Measurements from ENCODE around the gene NR1D2.

Gene NR1D2

GRCh38 chr3:23926736-23927135 is 18.4 kb upstream of the NR1D2 start:
- H3K9me3 ChIP-seq (ENCODE audit: control insufficient read depth, low read length): no peaks in the 10 kb centered on the region
- H3K36me3 ChIP-seq (ENCODE audit: control insufficient read depth, insufficient read depth, low read length): peaks cover 3% of the 10 kb centered on the region
- H3K27me3 ChIP-seq (replicated peaks; ENCODE audit: control insufficient read depth, insufficient read depth, low read length, poor library complexity, severe bottlenecking): no peaks in the 10 kb centered on the region
- no peaks in the 10 kb centered on the region for H3K4me1 ChIP-seq (ENCODE audit: control insufficient read depth, insufficient read depth, low read length, poor library complexity, severe bottlenecking)
- DNase-seq: no peak
- H3K4me3 ChIP-seq (ENCODE audit: insufficient read depth, low read depth, low read length, poor library complexity, severe bottlenecking): no peak overlapping the region
- H3K27ac ChIP-seq (ENCODE audit: insufficient read depth, low read length, poor library complexity, severe bottlenecking): no peak overlapping the region

- H3K27me3 ChIP-seq (replicated peaks; ENCODE audit: control insufficient read depth, insufficient read depth, low read length, poor library complexity, severe bottlenecking): no peaks in the 10 kb centered on the region
- H3K36me3 ChIP-seq (ENCODE audit: control insufficient read depth, insufficient read depth, low read length): peaks cover 3% of the 10 kb centered on the region
- no peak overlapping the region for H3K27ac ChIP-seq (ENCODE audit: insufficient read depth, low read length, poor library complexity, severe bottlenecking)
- no peak for DNase-seq
- no peaks in the 10 kb centered on the region for H3K4me1 ChIP-seq (ENCODE audit: control insufficient read depth, insufficient read depth, low read length, poor library complexity, severe bottlenecking)
- H3K9me3 ChIP-seq (ENCODE audit: control insufficient read depth, low read length): no peaks in the 10 kb centered on the region
- no peak overlapping the region for H3K4me3 ChIP-seq (ENCODE audit: insufficient read depth, low read depth, low read length, poor library complexity, severe bottlenecking)
Measured at GRCh38 chr3:23928524-23928923, 16.6 kb upstream of the NR1D2 start.

- H3K27ac ChIP-seq (ENCODE audit: insufficient read depth, low read length, poor library complexity, severe bottlenecking): no peak overlapping the region
- H3K4me1 ChIP-seq (ENCODE audit: control insufficient read depth, insufficient read depth, low read length, poor library complexity, severe bottlenecking): no peaks in the 10 kb centered on the region
- DNase-seq: no peak
- H3K9me3 ChIP-seq (ENCODE audit: control insufficient read depth, low read length): no peaks in the 10 kb centered on the region
- H3K27me3 ChIP-seq (replicated peaks; ENCODE audit: control insufficient read depth, insufficient read depth, low read length, poor library complexity, severe bottlenecking): no peaks in the 10 kb centered on the region
- H3K36me3 ChIP-seq (ENCODE audit: control insufficient read depth, insufficient read depth, low read length): no peaks in the 10 kb centered on the region
- H3K4me3 ChIP-seq (ENCODE audit: insufficient read depth, low read depth, low read length, poor library complexity, severe bottlenecking): no peak overlapping the region
Measured at GRCh38 chr3:23931597-23931996, 13.5 kb upstream of the NR1D2 start.

- Histone ChIP-seq H3K27ac (ENCODE audit: insufficient read depth, low read length, poor library complexity, severe bottlenecking) (no peak overlapping the region), H3K27me3 (replicated peaks; ENCODE audit: control insufficient read depth, insufficient read depth, low read length, poor library complexity, severe bottlenecking) (no peaks in the 10 kb centered on the region), H3K4me1 (ENCODE audit: control insufficient read depth, insufficient read depth, low read length, poor library complexity, severe bottlenecking) (no peaks in the 10 kb centered on the region), H3K4me3 (ENCODE audit: insufficient read depth, low read depth, low read length, poor library complexity, severe bottlenecking) (no peak overlapping the region), H3K36me3 (ENCODE audit: control insufficient read depth, insufficient read depth, low read length) (no peaks in the 10 kb centered on the region), H3K9me3 (ENCODE audit: control insufficient read depth, low read length) (no peaks in the 10 kb centered on the region)
- no peak for DNase-seq
Measured at GRCh38 chr3:23932571-23932970, 12.5 kb upstream of the NR1D2 start.

- H3K36me3 ChIP-seq (ENCODE audit: control insufficient read depth, insufficient read depth, low read length): no peaks in the 10 kb centered on the region
- no peak overlapping the region for H3K27ac ChIP-seq (ENCODE audit: insufficient read depth, low read length, poor library complexity, severe bottlenecking)
- H3K4me3 ChIP-seq (ENCODE audit: insufficient read depth, low read depth, low read length, poor library complexity, severe bottlenecking): no peak overlapping the region
- H3K27me3 ChIP-seq (replicated peaks; ENCODE audit: control insufficient read depth, insufficient read depth, low read length, poor library complexity, severe bottlenecking): no peaks in the 10 kb centered on the region
- DNase-seq: no peak
- H3K9me3 ChIP-seq (ENCODE audit: control insufficient read depth, low read length): no peaks in the 10 kb centered on the region
- H3K4me1 ChIP-seq (ENCODE audit: control insufficient read depth, insufficient read depth, low read length, poor library complexity, severe bottlenecking): no peaks in the 10 kb centered on the region
Measured at GRCh38 chr3:23934253-23934652, 10.8 kb upstream of the NR1D2 start.

GRCh38 chr3:23937296-23937695 is 7.8 kb upstream of the NR1D2 start:
- H3K27me3 ChIP-seq (replicated peaks; ENCODE audit: control insufficient read depth, insufficient read depth, low read length, poor library complexity, severe bottlenecking): no peaks in the 10 kb centered on the region
- H3K4me3 ChIP-seq (ENCODE audit: insufficient read depth, low read depth, low read length, poor library complexity, severe bottlenecking): no peak overlapping the region
- H3K36me3 ChIP-seq (ENCODE audit: control insufficient read depth, insufficient read depth, low read length): no peaks in the 10 kb centered on the region
- no peaks in the 10 kb centered on the region for H3K4me1 ChIP-seq (ENCODE audit: control insufficient read depth, insufficient read depth, low read length, poor library complexity, severe bottlenecking)
- H3K9me3 ChIP-seq (ENCODE audit: control insufficient read depth, low read length): no peaks in the 10 kb centered on the region
- no peak overlapping the region for H3K27ac ChIP-seq (ENCODE audit: insufficient read depth, low read length, poor library complexity, severe bottlenecking)
- DNase-seq: no peak

GRCh38 chr3:23938688-23939087 is 6.4 kb upstream of the NR1D2 start:
- H3K27ac ChIP-seq (ENCODE audit: insufficient read depth, low read length, poor library complexity, severe bottlenecking): no peak overlapping the region
- no peaks in the 10 kb centered on the region for H3K36me3 ChIP-seq (ENCODE audit: control insufficient read depth, insufficient read depth, low read length)
- no peak for DNase-seq
- H3K9me3 ChIP-seq (ENCODE audit: control insufficient read depth, low read length): no peaks in the 10 kb centered on the region
- H3K4me3 ChIP-seq (ENCODE audit: insufficient read depth, low read depth, low read length, poor library complexity, severe bottlenecking): no peak overlapping the region
- no peaks in the 10 kb centered on the region for H3K4me1 ChIP-seq (ENCODE audit: control insufficient read depth, insufficient read depth, low read length, poor library complexity, severe bottlenecking)
- H3K27me3 ChIP-seq (replicated peaks; ENCODE audit: control insufficient read depth, insufficient read depth, low read length, poor library complexity, severe bottlenecking): no peaks in the 10 kb centered on the region

GRCh38 chr3:23940775-23941174 is 4.3 kb upstream of the NR1D2 start:
- DNase-seq: no peak
- no peak overlapping the region for H3K27ac ChIP-seq (ENCODE audit: insufficient read depth, low read length, poor library complexity, severe bottlenecking)

GRCh38 chr3:23941440-23941839 is 3.6 kb upstream of the NR1D2 start:
- H3K9me3 ChIP-seq (ENCODE audit: control insufficient read depth, low read length): no peaks in the 10 kb centered on the region
- H3K27ac ChIP-seq (ENCODE audit: insufficient read depth, low read length, poor library complexity, severe bottlenecking): no peak overlapping the region
- H3K4me3 ChIP-seq (ENCODE audit: insufficient read depth, low read depth, low read length, poor library complexity, severe bottlenecking): no peak overlapping the region
- no peak for DNase-seq
- no peaks in the 10 kb centered on the region for H3K27me3 ChIP-seq (replicated peaks; ENCODE audit: control insufficient read depth, insufficient read depth, low read length, poor library complexity, severe bottlenecking)
- peaks cover 8% of the 10 kb centered on the region for H3K4me1 ChIP-seq (ENCODE audit: control insufficient read depth, insufficient read depth, low read length, poor library complexity, severe bottlenecking)
- no peaks in the 10 kb centered on the region for H3K36me3 ChIP-seq (ENCODE audit: control insufficient read depth, insufficient read depth, low read length)

More at GRCh38 chr3:23940775-23941174, 4.3 kb upstream of the NR1D2 start:
- Histone ChIP-seq H3K4me1 (ENCODE audit: control insufficient read depth, insufficient read depth, low read length, poor library complexity, severe bottlenecking) (peaks cover 5% of the 10 kb centered on the region), H3K9me3 (ENCODE audit: control insufficient read depth, low read length) (no peaks in the 10 kb centered on the region), H3K4me3 (ENCODE audit: insufficient read depth, low read depth, low read length, poor library complexity, severe bottlenecking) (no peak overlapping the region), H3K36me3 (ENCODE audit: control insufficient read depth, insufficient read depth, low read length) (no peaks in the 10 kb centered on the region), H3K27me3 (replicated peaks; ENCODE audit: control insufficient read depth, insufficient read depth, low read length, poor library complexity, severe bottlenecking) (no peaks in the 10 kb centered on the region)

- Histone ChIP-seq H3K27ac (ENCODE audit: insufficient read depth, low read length, poor library complexity, severe bottlenecking) (no peak overlapping the region), H3K4me3 (ENCODE audit: insufficient read depth, low read depth, low read length, poor library complexity, severe bottlenecking) (no peak overlapping the region), H3K4me1 (ENCODE audit: control insufficient read depth, insufficient read depth, low read length, poor library complexity, severe bottlenecking) (peaks cover 18% of the 10 kb centered on the region), H3K27me3 (replicated peaks; ENCODE audit: control insufficient read depth, insufficient read depth, low read length, poor library complexity, severe bottlenecking) (no peaks in the 10 kb centered on the region), H3K36me3 (ENCODE audit: control insufficient read depth, insufficient read depth, low read length) (no peaks in the 10 kb centered on the region), H3K9me3 (ENCODE audit: control insufficient read depth, low read length) (no peaks in the 10 kb centered on the region)
- DNase-seq: no peak
Measured at GRCh38 chr3:23942546-23942945, 2.5 kb upstream of the NR1D2 start.
